Vagina (tissue), 2 donors: ENCODE data around the gene CETP. TPM values are rescaled to one million over a fixed set of nuclear protein-coding genes. Genes with fewer than 3 reads are reported as not detected.
"Not testable (repeated sequence)": the region's sequence is repeated elsewhere in the genome, so short reads cannot be mapped to it uniquely, and the experiment has no call there.

ENCODE experiments used
- DNase-seq, 2 donors: peaks; one replicate each; pipeline ENCODE4 v3.0.0-alpha.2; 2017; ENCODE audit errors: extremely low spot score in 2 of 2
- H3K27ac ChIP-seq: fragments of 200-600 bp; sonication (generic); one replicate; pipeline ENCODE4 v1.5.1; 2019
- H3K27me3 ChIP-seq: fragments of 200-600 bp; sonication (generic); one replicate; pipeline ENCODE4 v1.5.1; 2019
- H3K36me3 ChIP-seq, 2 donors: fragments of 200-600 bp; sonication (generic); one replicate each; pipeline ENCODE4 v1.5.1; 2017 to 2019
- H3K4me1 ChIP-seq: fragments of 200-600 bp; sonication (generic); one replicate; pipeline ENCODE4 v1.5.1; 2019
- H3K4me3 ChIP-seq, 2 donors: fragments of 200-600 bp; sonication (generic); 1 replicate in 1 of 2; 2 replicates in 1 of 2; pipeline ENCODE4 v1.5.1; 2016 to 2019
- H3K9me3 ChIP-seq: fragments of 200-600 bp; sonication (generic); one replicate; pipeline ENCODE4 v1.5.1; 2019
- POLR2A ChIP-seq, 2 donors: fragments of 450-650 bp; IDR thresholded peaks; one replicate each; pipeline ENCODE4 v1.6.1; 2017; ENCODE audit warnings: antibody characterized with exemption in 2 of 2, mild to moderate bottlenecking in 2 of 2, moderate library complexity in 2 of 2
- POLR2AphosphoS5 ChIP-seq, 2 donors: sonication (generic); formaldehyde crosslinking; IDR thresholded peaks; one replicate each; pipeline ENCODE4 v1.9.0; 2017; ENCODE audit warnings: antibody characterized with exemption in 2 of 2, mild to moderate bottlenecking in 2 of 2, low read depth in 1 of 2; ENCODE audit not compliant: insufficient read depth in 1 of 2
- intact Hi-C: fragments of 100-400 bp; cut with DNase I; formaldehyde crosslinking; loops from one replicate; pipeline ENCODE4 v1.15.1; 2023
- total RNA-seq: library from RNA; depleted of rRNA; stranded (reverse); fragments of >200 nt; gene quantifications from one replicate; pipeline ENCODE4 v1.2.3, GENCODE V29; 2016
- TF ChIP-seq, protein P1 (sequence below), 3 experiments: fragments of 450-650 bp in 2 of 3; fragments of 200-600 bp in 1 of 3; sonication (generic) in 1 of 3; IDR thresholded peaks; one replicate each; pipeline ENCODE4 v1.5.1; 2017 to 2019; ENCODE audit warnings: antibody characterized with exemption in 3 of 3, mild to moderate bottlenecking in 2 of 3, moderate library complexity in 2 of 3

Gene CETP
- total RNA-seq, 1 donor from 2014 or later: not detected

DNA sequence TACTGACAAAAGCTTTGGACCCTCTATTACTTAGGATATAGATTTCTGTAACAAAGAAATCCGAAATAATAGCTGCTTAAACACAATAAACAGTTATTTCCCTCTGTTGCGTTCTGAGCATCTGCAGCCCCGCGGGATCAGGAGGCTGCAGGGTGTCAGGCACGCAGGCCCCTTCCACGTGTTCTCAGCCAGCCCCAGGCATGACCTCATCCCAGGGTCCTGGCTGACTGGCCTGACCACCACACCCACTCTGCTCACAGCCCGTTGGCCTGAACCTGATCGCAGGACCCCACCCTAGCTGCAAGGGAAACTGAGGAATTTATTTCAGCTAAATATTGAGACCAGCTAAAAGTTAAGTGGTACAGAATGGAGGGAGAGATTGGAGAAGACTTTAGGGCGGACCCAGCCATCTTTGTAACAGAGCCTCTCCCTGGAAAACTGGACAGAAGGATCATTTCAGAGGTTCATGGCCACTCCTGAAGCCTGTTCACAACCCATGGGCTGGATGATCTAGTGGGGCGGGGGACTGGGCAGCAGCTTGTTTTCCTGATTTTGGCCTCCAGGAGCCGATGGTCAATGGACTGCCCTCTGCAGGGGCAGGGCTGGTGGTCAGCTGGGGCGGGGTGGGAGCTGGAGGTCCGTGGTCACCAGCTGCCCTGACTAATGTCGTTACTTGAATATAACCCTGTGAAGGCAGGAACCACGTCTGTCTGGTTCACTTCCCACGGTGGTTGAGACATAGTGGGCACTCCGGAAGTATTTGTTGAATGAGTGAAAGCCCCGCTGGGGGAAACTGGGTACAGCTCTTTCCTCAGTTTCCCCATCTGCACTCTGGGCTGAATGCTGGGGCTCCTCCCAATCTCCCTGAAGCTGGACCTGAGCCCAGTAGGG is 10.9 kb downstream of the CETP start:
- Histone ChIP-seq H3K9me3 (no peaks in the 10 kb centered on the region), H3K36me3 (no peaks in the 10 kb centered on the region), H3K27ac (no peak overlapping the region), H3K4me3 (no peak overlapping the region), H3K27me3 (no peaks in the 10 kb centered on the region), H3K4me1 (no peaks in the 10 kb centered on the region)
- TF ChIP-seq POLR2A (IDR thresholded peaks at IDR 0.05): no peak
- no peak for TF ChIP-seq POLR2AphosphoS5 (IDR thresholded peaks at IDR 0.05; ENCODE audit: insufficient read depth in 1 of 2, low read depth in 1 of 2)
- no peak for DNase-seq
- intact Hi-C loops: no loop called here

DNA sequence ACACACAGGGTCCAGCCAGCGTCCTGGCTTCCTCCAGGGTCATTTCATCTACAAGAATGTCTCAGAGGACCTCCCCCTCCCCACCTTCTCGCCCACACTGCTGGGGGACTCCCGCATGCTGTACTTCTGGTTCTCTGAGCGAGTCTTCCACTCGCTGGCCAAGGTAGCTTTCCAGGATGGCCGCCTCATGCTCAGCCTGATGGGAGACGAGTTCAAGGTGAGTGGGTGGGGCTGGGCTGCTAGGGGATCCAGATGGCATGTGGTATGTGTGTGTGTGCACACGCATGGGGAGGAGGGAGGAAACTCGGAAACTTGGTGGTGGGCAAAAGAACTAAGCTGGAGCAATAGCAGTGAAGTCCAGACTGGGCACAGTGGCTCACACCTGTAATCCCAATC is 11.5 kb downstream of the CETP start:
- H3K4me1 ChIP-seq: no peaks in the 10 kb centered on the region
- no peak for TF ChIP-seq POLR2AphosphoS5 (IDR thresholded peaks at IDR 0.05; ENCODE audit: insufficient read depth in 1 of 2, low read depth in 1 of 2)
- TF ChIP-seq POLR2A (IDR thresholded peaks at IDR 0.05): no peak
- TF ChIP-seq, protein P1, sequence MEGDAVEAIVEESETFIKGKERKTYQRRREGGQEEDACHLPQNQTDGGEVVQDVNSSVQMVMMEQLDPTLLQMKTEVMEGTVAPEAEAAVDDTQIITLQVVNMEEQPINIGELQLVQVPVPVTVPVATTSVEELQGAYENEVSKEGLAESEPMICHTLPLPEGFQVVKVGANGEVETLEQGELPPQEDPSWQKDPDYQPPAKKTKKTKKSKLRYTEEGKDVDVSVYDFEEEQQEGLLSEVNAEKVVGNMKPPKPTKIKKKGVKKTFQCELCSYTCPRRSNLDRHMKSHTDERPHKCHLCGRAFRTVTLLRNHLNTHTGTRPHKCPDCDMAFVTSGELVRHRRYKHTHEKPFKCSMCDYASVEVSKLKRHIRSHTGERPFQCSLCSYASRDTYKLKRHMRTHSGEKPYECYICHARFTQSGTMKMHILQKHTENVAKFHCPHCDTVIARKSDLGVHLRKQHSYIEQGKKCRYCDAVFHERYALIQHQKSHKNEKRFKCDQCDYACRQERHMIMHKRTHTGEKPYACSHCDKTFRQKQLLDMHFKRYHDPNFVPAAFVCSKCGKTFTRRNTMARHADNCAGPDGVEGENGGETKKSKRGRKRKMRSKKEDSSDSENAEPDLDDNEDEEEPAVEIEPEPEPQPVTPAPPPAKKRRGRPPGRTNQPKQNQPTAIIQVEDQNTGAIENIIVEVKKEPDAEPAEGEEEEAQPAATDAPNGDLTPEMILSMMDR (IDR thresholded peaks at IDR 0.05): no peak
- H3K4me3 ChIP-seq: no peak overlapping the region
- no peaks in the 10 kb centered on the region for H3K27me3 ChIP-seq
- no peaks in the 10 kb centered on the region for H3K36me3 ChIP-seq
- H3K27ac ChIP-seq: no peak overlapping the region
- H3K9me3 ChIP-seq: no peaks in the 10 kb centered on the region
- DNase-seq: no peak
- intact Hi-C loops: no loop called here

DNA sequence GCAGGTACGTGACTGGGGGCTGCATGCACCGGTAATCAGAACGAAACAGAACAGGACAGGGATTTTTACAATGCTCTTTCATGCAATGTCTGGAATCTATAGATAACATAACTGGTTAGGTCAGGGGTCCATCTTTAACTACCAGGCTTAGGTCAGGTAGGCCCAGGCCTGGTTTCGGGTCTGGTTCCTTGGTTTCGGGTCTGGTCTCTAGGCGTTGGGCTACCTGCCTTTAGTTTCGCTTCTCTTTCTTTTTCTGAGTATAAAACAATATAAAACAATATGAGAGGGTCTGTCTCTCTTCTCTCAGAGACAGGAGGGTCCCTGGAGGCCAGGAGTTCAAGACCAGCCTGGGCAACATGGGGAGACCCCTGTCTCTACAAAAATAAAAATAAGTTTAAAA is 12.1 kb downstream of the CETP start:
- H3K27me3 ChIP-seq, H3K9me3 ChIP-seq, intact Hi-C loops, H3K27ac ChIP-seq, H3K36me3 ChIP-seq, H3K4me1 ChIP-seq, H3K4me3 ChIP-seq, DNase-seq: not testable (repeated sequence)

DNA sequence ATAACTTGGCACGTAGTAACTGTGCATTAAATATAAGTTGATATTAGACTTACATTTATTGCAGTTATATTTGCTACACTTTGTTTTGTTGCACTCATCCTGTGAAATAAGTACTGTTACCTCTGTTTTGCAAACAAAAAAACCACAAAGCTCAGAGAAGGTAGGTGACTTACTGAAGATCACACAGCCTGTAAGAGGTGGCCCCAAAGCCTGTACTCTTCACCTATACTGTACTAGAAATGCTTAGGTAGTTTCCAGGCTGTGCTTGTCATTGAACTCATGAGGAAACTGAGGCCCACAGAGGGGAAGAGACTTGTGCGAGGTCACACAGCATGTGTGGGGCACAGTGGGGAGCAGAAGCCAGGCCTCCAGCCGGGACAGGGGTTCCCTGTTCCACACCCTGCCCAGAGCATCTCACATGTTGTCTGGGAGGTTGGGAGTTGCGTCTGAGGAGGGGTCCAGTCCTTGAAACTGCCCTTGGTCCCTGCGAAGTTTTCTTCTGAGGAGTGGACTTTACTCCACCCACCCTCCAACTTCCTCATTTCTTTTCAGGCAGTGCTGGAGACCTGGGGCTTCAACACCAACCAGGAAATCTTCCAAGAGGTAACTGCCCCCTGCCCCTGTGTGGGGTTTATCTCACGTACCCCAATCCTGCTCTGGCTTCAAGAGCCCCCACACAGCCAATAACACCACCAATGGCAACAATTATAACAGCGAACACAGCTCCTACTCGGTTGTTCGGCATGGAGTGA is 13.0 kb downstream of the CETP start:
- Histone ChIP-seq H3K4me3 (no peak overlapping the region), H3K27ac (no peak overlapping the region), H3K9me3 (no peaks in the 10 kb centered on the region), H3K27me3 (no peaks in the 10 kb centered on the region), H3K36me3 (no peaks in the 10 kb centered on the region), H3K4me1 (no peaks in the 10 kb centered on the region)
- intact Hi-C loops: no loop called here
- no peak for DNase-seq
- no peak for TF ChIP-seq POLR2AphosphoS5 (IDR thresholded peaks at IDR 0.05; ENCODE audit: insufficient read depth in 1 of 2, low read depth in 1 of 2)
- TF ChIP-seq POLR2A (IDR thresholded peaks at IDR 0.05): no peak
- TF ChIP-seq, protein P1 (IDR thresholded peaks at IDR 0.05): no peak

DNA sequence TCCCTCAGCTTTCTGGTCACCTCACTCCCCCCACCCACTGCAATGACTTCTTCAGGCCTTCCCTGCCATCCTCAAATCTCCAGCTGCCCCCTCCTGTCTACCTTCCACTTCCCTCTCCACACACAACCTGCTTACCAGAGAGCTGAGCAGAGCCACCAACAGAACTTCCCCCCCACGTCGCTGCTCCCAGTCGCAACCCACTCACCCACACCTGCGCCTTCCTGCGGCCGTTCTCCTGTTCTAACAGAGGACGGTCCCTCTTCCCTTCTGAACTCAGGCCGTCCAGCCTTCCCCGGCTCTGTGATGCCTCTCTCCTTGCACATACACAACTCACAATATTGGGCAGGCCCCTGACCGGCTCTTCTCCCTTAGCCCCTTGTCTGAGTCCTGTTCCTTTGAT is 14.0 kb downstream of the CETP start:
- intact Hi-C loops: no loop called here
- Histone ChIP-seq H3K27ac (no peak overlapping the region), H3K9me3 (no peaks in the 10 kb centered on the region), H3K36me3 (no peaks in the 10 kb centered on the region), H3K27me3 (no peaks in the 10 kb centered on the region), H3K4me3 (no peak overlapping the region), H3K4me1 (no peaks in the 10 kb centered on the region)
- no peak for TF ChIP-seq POLR2AphosphoS5 (IDR thresholded peaks at IDR 0.05; ENCODE audit: insufficient read depth in 1 of 2, low read depth in 1 of 2)
- no peak for DNase-seq

DNA sequence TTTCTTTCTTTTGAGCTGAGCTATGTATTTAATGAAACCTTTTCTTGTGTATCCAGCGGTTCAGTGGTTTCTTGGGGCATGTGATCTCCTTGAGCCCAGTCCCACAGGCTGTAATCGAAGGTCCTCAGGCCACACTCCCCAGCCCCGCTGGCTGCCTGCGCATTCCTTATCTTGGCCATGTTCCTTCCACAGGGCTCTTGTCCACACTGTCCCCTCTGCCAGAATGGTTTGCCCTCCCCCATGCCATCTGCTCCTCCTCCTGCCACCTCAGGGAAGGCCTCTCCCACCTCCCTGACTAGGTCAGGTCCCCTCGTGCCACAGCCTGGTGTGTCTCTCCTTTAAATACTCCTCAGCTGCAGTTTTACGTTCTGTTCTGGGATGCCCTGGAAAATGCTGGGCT is 15.5 kb downstream of the CETP start:
- H3K9me3 ChIP-seq: no peaks in the 10 kb centered on the region
- TF ChIP-seq, protein P1 (IDR thresholded peaks at IDR 0.05): no peak
- TF ChIP-seq POLR2A (IDR thresholded peaks at IDR 0.05) (no peak), POLR2AphosphoS5 (IDR thresholded peaks at IDR 0.05; ENCODE audit: insufficient read depth in 1 of 2, low read depth in 1 of 2) (no peak)
- DNase-seq: no peak
- H3K27me3 ChIP-seq: no peaks in the 10 kb centered on the region
- H3K27ac ChIP-seq: no peak overlapping the region
- no peaks in the 10 kb centered on the region for H3K4me1 ChIP-seq
- intact Hi-C loops: no loop called here
- no peaks in the 10 kb centered on the region for H3K36me3 ChIP-seq
- H3K4me3 ChIP-seq: no peak overlapping the region
